DMS53 (cell line): ENCODE results near the gene MOB3B.

Experiments used
- DNase-seq: peaks from one replicate; lab custom pipeline; 2025; lab: John Stamatoyannopoulos, UW

The MOB3B gene

GRCh38 chr9:27388150-27388549 is 141.5 kb downstream of the MOB3B start:
- no peak for DNase-seq

- DNase-seq = peak; percentile 2
Observed at GRCh38 chr9:27387722-27388121, 141.9 kb downstream of the MOB3B start.

- peak; percentile 17 for DNase-seq
Observed at GRCh38 chr9:27386571-27387091, 143.0 kb downstream of the MOB3B start.

- DNase-seq = peak; percentile 40
Observed at GRCh38 chr9:27385606-27386322, 143.8 kb downstream of the MOB3B start.

- no peak for DNase-seq
Observed at GRCh38 chr9:27384262-27385014, 145.2 kb downstream of the MOB3B start.

- no peak for DNase-seq
Observed at GRCh38 chr9:27383524-27383923, 146.1 kb downstream of the MOB3B start.

GRCh38 chr9:27382975-27383374 is 146.6 kb downstream of the MOB3B start:
- DNase-seq = no peak

GRCh38 chr9:27382308-27382707 is 147.3 kb downstream of the MOB3B start:
- no peak for DNase-seq

GRCh38 chr9:27379311-27380251 is 150.0 kb downstream of the MOB3B start:
- peak; percentile 39 for DNase-seq

- DNase-seq = peak; percentile 37
Observed at GRCh38 chr9:27377811-27378456, 151.7 kb downstream of the MOB3B start.

GRCh38 chr9:27377147-27377807 is 152.3 kb downstream of the MOB3B start:
- peak; percentile 81 for DNase-seq

- no peak for DNase-seq
Observed at GRCh38 chr9:27373851-27374250, 155.8 kb downstream of the MOB3B start.

GRCh38 chr9:27372615-27373014 is 157.0 kb downstream of the MOB3B start:
- DNase-seq = no peak

GRCh38 chr9:27371382-27371781 is 158.2 kb downstream of the MOB3B start:
- DNase-seq = no peak

- DNase-seq = no peak
Observed at GRCh38 chr9:27369591-27369990, 160.0 kb downstream of the MOB3B start.

GRCh38 chr9:27368316-27368985 is 161.2 kb downstream of the MOB3B start:
- no peak for DNase-seq

- DNase-seq = no peak
Observed at GRCh38 chr9:27367921-27368315, 161.7 kb downstream of the MOB3B start.

GRCh38 chr9:27367175-27367798 is 162.3 kb downstream of the MOB3B start:
- no peak for DNase-seq

GRCh38 chr9:27365707-27366376 is 163.8 kb downstream of the MOB3B start:
- no peak for DNase-seq
